OCI-LY7 (cell line): ENCODE measurements around the gene CA9. TPM values are rescaled to one million over a fixed set of nuclear protein-coding genes. Genes with fewer than 3 reads are reported as not detected.

Experiments used
- BruUV-seq: library from RNA; stranded (reverse); fragments of 400-500 nt; replicated peaks from 2 replicates; lab custom pipeline; 2021; lab: Mats Ljungman, UMichigan
- CTCF ChIA-PET: fragments of 300-600 bp; sonication (Branson Sonifier 250); formaldehyde crosslinking; loops from one replicate; lab custom pipeline; 2022; ENCODE audit warnings: antibody characterized with exemption; ENCODE audit not compliant: unreplicated experiment; lab: Charles Lee
- POLR2A ChIA-PET: fragments of 300-600 bp; sonication (Branson Sonifier 250); formaldehyde crosslinking; loops from one replicate; lab custom pipeline; 2022; ENCODE audit warnings: antibody characterized with exemption; lab: Charles Lee
- DNase-seq: peaks from one replicate; pipeline ENCODE4 v3.0.0-alpha.2; 2015; ENCODE audit warnings: low spot score
- H2AFZ ChIP-seq: fragments of 200-600 bp; sonication (generic), shearing (Covaris generic); 2 replicates; pipeline ENCODE4 v1.6.1; 2014; ENCODE audit warnings: mild to moderate bottlenecking, antibody characterized with exemption, low read length, moderate library complexity
- H3K27ac ChIP-seq: fragments of 200-600 bp; sonication (generic); 2 replicates; pipeline ENCODE4 v1.5.1; 2014; ENCODE audit warnings: mixed run types, low read depth, mild to moderate bottlenecking, moderate library complexity, low read length, inconsistent platforms; ENCODE audit not compliant: poor library complexity, severe bottlenecking
- H3K36me3 ChIP-seq: fragments of 200-600 bp; sonication (generic); 2 replicates; pipeline ENCODE4 v1.6.1; 2014; ENCODE audit warnings: mild to moderate bottlenecking, antibody characterized with exemption, low read length, moderate library complexity, mixed read lengths; ENCODE audit not compliant: insufficient read depth
- H3K4me1 ChIP-seq: fragments of 200-600 bp; sonication (generic); 2 replicates; pipeline ENCODE4 v1.5.1; 2014; ENCODE audit warnings: mild to moderate bottlenecking, low read length; ENCODE audit not compliant: insufficient read depth, poor library complexity, severe bottlenecking
- H3K4me2 ChIP-seq: fragments of 200-600 bp; sonication (generic); 2 replicates; pipeline ENCODE4 v1.6.1; 2014; ENCODE audit warnings: mild to moderate bottlenecking, low read length
- H3K4me3 ChIP-seq: fragments of 200-600 bp; sonication (generic); 2 replicates; pipeline ENCODE4 v1.5.1; 2014; ENCODE audit warnings: mild to moderate bottlenecking, low read depth, low read length; ENCODE audit not compliant: poor library complexity, severe bottlenecking
- H3K79me2 ChIP-seq: fragments of 200-600 bp; sonication (generic); 2 replicates; pipeline ENCODE4 v1.6.1; 2016; ENCODE audit warnings: low read depth, mild to moderate bottlenecking, low read length, moderate library complexity, mixed read lengths; ENCODE audit not compliant: insufficient read depth
- H3K9me2 ChIP-seq: fragments of 200-600 bp; sonication (generic); 2 replicates; pipeline ENCODE4 v1.6.1; 2016; ENCODE audit warnings: mild to moderate bottlenecking, low read length, mixed read lengths; ENCODE audit not compliant: insufficient read depth
- H3K9me3 ChIP-seq: fragments of 200-600 bp; sonication (generic); 2 replicates; pipeline ENCODE4 v1.6.1; 2014; ENCODE audit warnings: mild to moderate bottlenecking, mixed run types, low read length, mixed read lengths
- H4K20me1 ChIP-seq: fragments of 200-600 bp; sonication (generic); 2 replicates; pipeline ENCODE4 v1.6.1; 2014; ENCODE audit warnings: mild to moderate bottlenecking, antibody characterized with exemption, low read length, moderate library complexity, mixed read lengths; ENCODE audit not compliant: insufficient read depth
- CTCF ChIP-seq: fragments of 200-600 bp; sonication (generic); conservative IDR thresholded peaks from 2 replicates; pipeline ENCODE4 v1.5.1; 2014; ENCODE audit warnings: mild to moderate bottlenecking, antibody characterized with exemption, low read length, moderate library complexity, mixed read lengths
- EZH2phosphoT487 ChIP-seq: fragments of 200-600 bp; sonication (generic); IDR thresholded peaks from 2 replicates; pipeline ENCODE4 v1.6.1; 2018; ENCODE audit warnings: low read depth, borderline replicate concordance, mild to moderate bottlenecking, mixed run types, antibody characterized with exemption, low read length, moderate library complexity, mixed read lengths
- intact Hi-C: fragments of 100-400 bp; cut with micrococcal nuclease; formaldehyde crosslinking; loops from one replicate; pipeline ENCODE4 v1.10.0; 2022; ENCODE audit not compliant: unreplicated experiment
- total RNA-seq, 2 experiments: library from RNA; depleted of rRNA in 1 of 2; stranded (reverse); fragments of >200 nt in 1 of 2; shearing (Covaris generic) in 1 of 2; gene quantifications; 2 replicates each; pipeline ENCODE4 v1.2.3, GENCODE V29; 2014 to 2022

Gene CA9
- total RNA-seq, 2 experiments from 2014 or later, result 0.16 TPM; not detected in 1

DNA sequence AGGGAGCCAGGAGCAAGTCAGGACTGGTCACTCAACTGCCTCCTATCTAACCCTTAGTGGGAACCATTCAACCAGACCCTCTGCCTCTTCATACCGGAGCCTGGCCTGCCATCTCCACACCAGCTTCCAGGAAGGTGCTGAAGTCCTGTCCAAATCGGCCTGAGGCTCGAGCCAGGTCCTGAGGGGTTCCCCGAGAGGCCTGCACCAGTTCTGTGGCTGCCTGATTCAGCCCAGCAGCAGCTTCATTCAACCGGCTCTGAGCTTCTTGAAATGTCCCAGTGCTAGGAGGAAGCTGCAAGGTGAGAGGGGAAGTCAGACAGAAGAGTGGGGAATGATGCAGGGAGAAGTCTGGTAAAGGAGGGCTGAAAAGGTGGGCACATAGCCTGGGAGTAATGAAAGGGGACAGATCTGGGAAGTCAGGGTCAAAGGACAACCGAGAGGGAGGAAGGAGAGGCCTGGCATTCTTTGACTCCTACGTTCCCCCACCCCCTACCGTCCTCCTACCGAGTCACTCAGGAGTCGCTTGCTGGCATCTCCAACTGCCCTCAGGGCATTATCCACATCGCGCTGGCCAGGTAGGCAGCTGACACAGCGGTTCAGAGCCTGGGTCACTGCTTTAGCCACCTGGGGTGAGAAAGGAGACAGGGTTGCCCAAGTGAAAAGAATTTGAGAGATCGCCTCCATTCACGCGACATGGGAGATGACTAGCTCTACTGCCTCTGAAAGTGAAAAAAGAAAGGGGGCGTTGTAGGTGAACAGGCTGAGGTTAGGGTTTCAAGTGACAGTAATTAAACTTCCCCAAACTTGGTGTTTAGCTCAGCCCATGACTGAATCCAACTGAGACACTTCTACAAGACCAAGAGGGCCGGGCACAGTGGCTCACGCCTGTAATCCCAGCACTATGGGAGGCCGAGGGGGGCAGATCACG is 38.0 kb downstream of the CA9 start:
- H3K4me1 ChIP-seq, result no peaks in the 10 kb centered on the region
- H3K79me2 ChIP-seq, result no peaks in the 10 kb centered on the region
- H3K9me2 ChIP-seq, result no peaks in the 10 kb centered on the region
- H4K20me1 ChIP-seq, result no peaks in the 10 kb centered on the region
- no peaks in the 10 kb centered on the region for H3K9me3 ChIP-seq
- ChIA-PET POLR2A (no interaction called here), CTCF (interaction anchor here (0.6 kb wide), 1 partner anchor 13 kb away, joined by 3 read pairs; no protein-coding TSS in a partner anchor)
- no peak overlapping the region for H2AFZ ChIP-seq
- H3K4me2 ChIP-seq, result no peak overlapping the region
- TF ChIP-seq CTCF, result no peak
- no peak for TF ChIP-seq EZH2phosphoT487
- H3K4me3 ChIP-seq, result no peak overlapping the region
- DNase-seq, result no peak
- H3K27ac ChIP-seq, result no peak overlapping the region
- H3K36me3 ChIP-seq, result peaks cover 95% of the 10 kb centered on the region
- no TSS peak for BruUV-seq
- intact Hi-C loops, result no loop called here

GRCh38 chr9:35712762-35713400 is 39.2 kb downstream of the CA9 start:
- Histone ChIP-seq H4K20me1 (no peaks in the 10 kb centered on the region), H3K4me3 (no peak overlapping the region), H3K27ac (no peak overlapping the region), H3K4me2 (no peak overlapping the region), H3K9me3 (no peaks in the 10 kb centered on the region), H3K36me3 (peaks cover 95% of the 10 kb centered on the region), H3K4me1 (no peaks in the 10 kb centered on the region), H3K79me2 (no peaks in the 10 kb centered on the region), H3K9me2 (no peaks in the 10 kb centered on the region), H2AFZ (no peak overlapping the region)
- ChIA-PET CTCF (no interaction called here), POLR2A (interaction anchor here (1.3 kb wide), 1 partner anchor 18 kb away, joined by 3 read pairs; no protein-coding TSS in a partner anchor)
- DNase-seq, result no peak
- TF ChIP-seq CTCF, result no peak
- no peak for TF ChIP-seq EZH2phosphoT487
- intact Hi-C loops, result no loop called here
- no TSS peak for BruUV-seq

DNA sequence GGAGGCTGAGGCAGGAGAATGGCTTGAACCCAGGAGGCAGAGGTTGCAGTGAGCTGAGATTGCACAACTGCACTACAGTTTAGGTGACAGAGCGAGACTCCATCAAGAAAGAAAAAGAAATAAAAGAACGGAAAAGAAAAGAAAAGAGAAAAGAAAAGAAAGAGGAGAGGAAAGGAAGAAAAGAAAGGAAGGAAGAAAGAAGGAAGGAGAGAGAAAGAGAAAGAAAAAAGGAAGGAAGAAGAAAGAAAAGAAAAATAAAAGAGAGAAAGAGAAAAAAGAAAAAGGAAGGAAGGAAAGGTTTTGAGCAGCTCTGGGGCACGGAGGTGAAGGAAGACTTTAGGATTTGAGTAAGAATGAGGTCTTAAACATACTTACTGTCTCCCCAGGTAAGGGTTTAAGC is 39.9 kb downstream of the CA9 start:
- Histone ChIP-seq H3K4me3 (no peak overlapping the region), H3K4me2 (no peak overlapping the region), H2AFZ (no peak overlapping the region), H4K20me1 (no peaks in the 10 kb centered on the region), H3K79me2 (no peaks in the 10 kb centered on the region), H3K27ac (no peak overlapping the region), H3K9me2 (no peaks in the 10 kb centered on the region), H3K36me3 (peaks cover 95% of the 10 kb centered on the region), H3K4me1 (no peaks in the 10 kb centered on the region), H3K9me3 (no peaks in the 10 kb centered on the region)
- ChIA-PET POLR2A (interaction anchor here (1.3 kb wide), 1 partner anchor 18 kb away, joined by 3 read pairs; no protein-coding TSS in a partner anchor), CTCF (no interaction called here)
- no peak for TF ChIP-seq EZH2phosphoT487
- TF ChIP-seq CTCF, result no peak
- BruUV-seq, result no TSS peak
- intact Hi-C loops, result no loop called here
- no peak for DNase-seq
